CD4-positive, alpha-beta T cell (primary cell): Measurements from ENCODE around the gene GLB1L3. TPM values are rescaled to one million over a fixed set of nuclear protein-coding genes. Genes with fewer than 3 reads are reported as not detected.
A peak's percentile ranks its signal among the peaks of the same experiment; 100 is the strongest.

Experiments used
- ATAC-seq: fragments of 200-7000 bp; cut with Tn5 transposase; one replicate; pipeline ENCODE4 v1.10.0; 2022; ENCODE audit warnings: mild to moderate bottlenecking; ENCODE audit not compliant: poor library complexity
- CTCF ChIA-PET: fragments of 350-600 bp; sonication (Branson Sonifier 250); formaldehyde crosslinking; loops from one replicate; lab custom pipeline; 2021; ENCODE audit warnings: antibody characterized with exemption, inconsistent platforms; lab: Charles Lee
- POLR2A ChIA-PET: fragments of 350-600 bp; sonication (Branson Sonifier 250); formaldehyde crosslinking; loops from one replicate; lab custom pipeline; 2021; ENCODE audit warnings: antibody characterized with exemption, inconsistent platforms; lab: Charles Lee
- DNase-seq, 14 experiments: peaks; one replicate each; pipeline ENCODE4 v3.0.0-alpha.2; 2013 to 2020; ENCODE audit warnings: mixed read lengths in 2 of 14
- H3K27ac ChIP-seq, 2 donors: one replicate each; pipeline versions ENCODE4 v1.5.1 to v1.7.0; 2013; ENCODE audit warnings: low read length in 2 of 2, low read depth in 1 of 2, mild to moderate bottlenecking in 1 of 2
- H3K27me3 ChIP-seq, 2 experiments: 1 replicate in 1 of 2; 2 replicates in 1 of 2; pipeline versions ENCODE4 v1.6.1 to v1.7.0; 2013; ENCODE audit warnings: low read length in 2 of 2, control low read depth in 1 of 2, mild to moderate bottlenecking in 1 of 2, moderate library complexity in 1 of 2; ENCODE audit not compliant: insufficient read depth in 2 of 2, control insufficient read depth in 1 of 2
- H3K36me3 ChIP-seq: one replicate; pipeline ENCODE4 v1.6.1; 2013; ENCODE audit warnings: low read length, control low read depth; ENCODE audit not compliant: insufficient read depth
- H3K4me1 ChIP-seq: one replicate; pipeline ENCODE4 v1.6.1; 2013; ENCODE audit warnings: low read length, control low read depth; ENCODE audit not compliant: insufficient read depth
- H3K4me3 ChIP-seq: one replicate; pipeline ENCODE4 v1.5.1; 2013; ENCODE audit warnings: mild to moderate bottlenecking, low read length, moderate library complexity
- H3K9me3 ChIP-seq, 2 experiments: 1 replicate in 1 of 2; 2 replicates in 1 of 2; pipeline versions ENCODE4 v1.6.1 to v1.7.0; 2013; ENCODE audit warnings: low read length in 2 of 2, mild to moderate bottlenecking in 2 of 2, control low read depth in 1 of 2, moderate library complexity in 1 of 2; ENCODE audit not compliant: control insufficient read depth in 1 of 2, insufficient read depth in 1 of 2
- H3K27ac Mint-ChIP-seq: one replicate; pipeline ENCODE4 v1.8.0; 2020; ENCODE audit warnings: mixed read lengths
- H3K27me3 Mint-ChIP-seq: one replicate; pipeline ENCODE4 v1.8.0; 2021; ENCODE audit warnings: mixed read lengths
- H3K36me3 Mint-ChIP-seq: one replicate; pipeline ENCODE4 v1.8.0; 2021; ENCODE audit warnings: low read depth, mixed read lengths
- H3K4me1 Mint-ChIP-seq: one replicate; pipeline ENCODE4 v1.8.0; 2021; ENCODE audit warnings: low read depth, mixed read lengths
- H3K4me3 Mint-ChIP-seq: one replicate; pipeline ENCODE4 v1.8.0; 2020; ENCODE audit warnings: mild to moderate bottlenecking, mixed read lengths
- H3K9me3 Mint-ChIP-seq: one replicate; pipeline ENCODE4 v1.8.0; 2020; ENCODE audit warnings: mixed read lengths
- intact Hi-C, 2 experiments: fragments of 100-400 bp; cut with DNase I in 1 of 2; cut with micrococcal nuclease in 1 of 2; formaldehyde crosslinking; loops; one replicate each; pipeline versions ENCODE4 v1.15.1 to v1.9.0; 2023 to 2025; cut with DNase I, micrococcal nuclease
- polyA plus RNA-seq, 2 donors: library from polyadenylated mRNA; unstranded; fragments of 120-200 nt; gene quantifications; one replicate each; pipeline ENCODE4 v1.2.1, GENCODE V29; 2013
- total RNA-seq, 174 experiments: library from RNA in 2 of 174; stranded (reverse) in 2 of 174; gene quantifications; one replicate each; pipeline ENCODE4 v1.2.3 and lab custom pipeline; 2021 to 2026
- TF ChIP-seq, protein P1 (sequence below): fragments of 200-600 bp; IDR thresholded peaks from one replicate; pipeline ENCODE4 v1.8.0; 2022; ENCODE audit warnings: antibody characterized with exemption, mild to moderate bottlenecking

Gene GLB1L3, protein sequence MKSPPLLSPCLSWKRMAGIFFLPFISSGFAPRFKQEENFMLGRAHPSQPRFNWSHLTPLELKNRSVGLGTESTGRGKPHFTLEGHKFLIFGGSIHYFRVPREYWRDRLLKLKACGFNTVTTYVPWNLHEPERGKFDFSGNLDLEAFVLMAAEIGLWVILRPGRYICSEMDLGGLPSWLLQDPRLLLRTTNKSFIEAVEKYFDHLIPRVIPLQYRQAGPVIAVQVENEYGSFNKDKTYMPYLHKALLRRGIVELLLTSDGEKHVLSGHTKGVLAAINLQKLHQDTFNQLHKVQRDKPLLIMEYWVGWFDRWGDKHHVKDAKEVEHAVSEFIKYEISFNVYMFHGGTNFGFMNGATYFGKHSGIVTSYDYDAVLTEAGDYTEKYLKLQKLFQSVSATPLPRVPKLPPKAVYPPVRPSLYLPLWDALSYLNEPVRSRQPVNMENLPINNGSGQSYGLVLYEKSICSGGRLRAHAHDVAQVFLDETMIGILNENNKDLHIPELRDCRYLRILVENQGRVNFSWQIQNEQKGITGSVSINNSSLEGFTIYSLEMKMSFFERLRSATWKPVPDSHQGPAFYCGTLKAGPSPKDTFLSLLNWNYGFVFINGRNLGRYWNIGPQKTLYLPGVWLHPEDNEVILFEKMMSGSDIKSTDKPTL
- total RNA-seq: 1 to 10 TPM; 1.3 to 1.5 TPM
- 3.1 TPM for polyA plus RNA-seq (2013, experiment 1 of 2)
- 3.9 TPM for polyA plus RNA-seq (2013, experiment 2 of 2)
- total RNA-seq (lab: John Stamatoyannopoulos, UW): 0.47 to 13.8 (median 2.7) reads per million in 172 experiments

DNA sequence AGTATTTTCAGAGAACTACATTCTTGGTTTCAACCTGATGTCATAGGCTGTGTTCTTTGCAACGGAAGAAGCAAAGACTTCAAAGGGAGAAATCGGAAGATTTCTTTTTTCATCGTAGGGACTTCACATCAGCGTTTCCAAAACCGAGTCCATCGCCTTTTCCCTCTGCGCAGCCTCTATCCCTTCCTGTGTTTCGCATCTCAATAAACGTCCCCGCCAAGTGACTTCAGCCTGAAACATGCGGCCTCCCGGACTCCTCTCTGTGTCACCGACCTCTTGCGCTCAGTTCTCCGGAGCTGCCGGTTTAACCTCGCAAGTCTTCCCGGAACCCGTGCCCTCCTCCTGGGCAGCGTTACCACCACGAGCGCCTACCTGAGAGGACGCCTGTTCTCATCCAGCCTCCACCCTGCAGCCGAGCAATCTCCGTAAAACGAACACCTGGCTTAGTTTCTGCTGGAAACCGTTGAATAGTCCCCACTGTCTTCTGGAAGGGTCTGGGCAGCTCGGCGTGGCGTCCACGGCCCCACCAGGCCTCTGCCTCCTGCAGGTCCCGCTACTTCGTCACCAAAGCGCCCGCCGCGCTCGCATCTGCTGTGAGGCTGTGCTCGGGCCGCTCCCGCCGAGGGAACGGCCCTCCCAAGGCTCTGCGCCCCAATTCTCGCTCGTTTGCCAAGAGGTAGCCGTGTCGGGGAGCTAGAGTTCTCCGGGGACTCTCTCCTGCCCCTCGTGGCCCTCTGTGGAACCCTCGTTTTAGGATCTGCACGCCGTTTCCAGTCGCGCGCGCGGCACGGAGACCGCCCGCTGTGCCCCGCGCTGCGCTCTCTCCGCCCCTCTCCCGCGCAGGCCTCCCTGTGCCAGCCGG, at the start of gene GLB1L3:
GLB1L3 (plus strand) TSS at position 846 of the 862 bp plus-strand sequence. CDS start 362 bp downstream, outside the sequence.
- ATAC-seq: peak; percentile 93

DNA sequence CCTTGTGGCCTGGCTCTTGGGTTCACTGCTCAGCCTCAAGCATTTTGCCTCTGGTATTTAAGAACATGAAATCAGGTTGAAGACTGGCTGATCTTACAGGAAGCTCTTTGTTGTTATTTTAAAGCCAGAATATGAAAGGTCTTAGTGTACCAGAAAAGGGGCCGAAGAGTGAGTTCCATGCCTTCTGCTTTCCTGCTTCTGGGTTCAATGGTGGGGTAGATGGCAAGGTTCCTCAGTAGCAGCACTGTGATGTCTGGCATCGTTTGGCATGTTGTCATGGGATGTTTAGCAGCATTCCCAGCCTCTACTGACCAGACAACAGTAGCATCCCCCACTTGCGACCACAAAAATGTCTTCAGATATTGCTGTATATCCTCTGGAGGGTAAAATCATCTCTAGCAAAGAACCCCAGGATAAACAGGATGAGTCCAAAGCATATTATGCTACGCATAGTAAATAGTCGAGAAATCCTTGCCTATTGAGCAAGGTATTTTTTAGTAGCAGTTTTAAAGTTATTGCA, 49.3 kb upstream of the GLB1L3 start:
- ATAC-seq: no peak
- POLR2A ChIA-PET: interaction anchor here (3.5 to 4.3 kb wide), 2 partner anchors 19 to 25 kb away, joined by 17 to 94 read pairs; partner anchors contain the start of genes ACAD8 and THYN1
- Histone ChIP-seq H3K4me1 (peaks cover 68% of the 10 kb centered on the region), H3K9me3 (no peaks in the 10 kb centered on the region), H3K27ac (no peak overlapping the region), H3K36me3 (no peaks in the 10 kb centered on the region), H3K4me3 (no peak overlapping the region), H3K27me3 (no peaks in the 10 kb centered on the region)
- Mint-ChIP-seq H3K4me3 (peak overlapping the region; percentile 71), H3K27ac (peak overlapping the region; percentile 55), H3K27me3 (peaks cover 4% of the 10 kb centered on the region), H3K9me3 (no peaks in the 10 kb centered on the region), H3K4me1 (peaks cover 86% of the 10 kb centered on the region), H3K36me3 (peaks cover 43% of the 10 kb centered on the region)
- CTCF ChIA-PET: interaction anchor here (3.2 kb wide), 1 partner anchor 49 kb away, joined by 19 read pairs; the partner anchor contains the start of gene GLB1L3
- intact Hi-C loops: loop anchor here in 1 of 2 experiments (10.0 kb wide), 1 partner anchor 272 kb away; the partner anchor contains the start of gene IGSF9B
- TF ChIP-seq, protein P1, sequence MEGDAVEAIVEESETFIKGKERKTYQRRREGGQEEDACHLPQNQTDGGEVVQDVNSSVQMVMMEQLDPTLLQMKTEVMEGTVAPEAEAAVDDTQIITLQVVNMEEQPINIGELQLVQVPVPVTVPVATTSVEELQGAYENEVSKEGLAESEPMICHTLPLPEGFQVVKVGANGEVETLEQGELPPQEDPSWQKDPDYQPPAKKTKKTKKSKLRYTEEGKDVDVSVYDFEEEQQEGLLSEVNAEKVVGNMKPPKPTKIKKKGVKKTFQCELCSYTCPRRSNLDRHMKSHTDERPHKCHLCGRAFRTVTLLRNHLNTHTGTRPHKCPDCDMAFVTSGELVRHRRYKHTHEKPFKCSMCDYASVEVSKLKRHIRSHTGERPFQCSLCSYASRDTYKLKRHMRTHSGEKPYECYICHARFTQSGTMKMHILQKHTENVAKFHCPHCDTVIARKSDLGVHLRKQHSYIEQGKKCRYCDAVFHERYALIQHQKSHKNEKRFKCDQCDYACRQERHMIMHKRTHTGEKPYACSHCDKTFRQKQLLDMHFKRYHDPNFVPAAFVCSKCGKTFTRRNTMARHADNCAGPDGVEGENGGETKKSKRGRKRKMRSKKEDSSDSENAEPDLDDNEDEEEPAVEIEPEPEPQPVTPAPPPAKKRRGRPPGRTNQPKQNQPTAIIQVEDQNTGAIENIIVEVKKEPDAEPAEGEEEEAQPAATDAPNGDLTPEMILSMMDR: no peak
- DNase-seq: no peak

More for the DNA sequence above, at the start of gene GLB1L3:
- peaks cover 3% of the 10 kb centered on the region for H3K27me3 Mint-ChIP-seq
- H3K9me3 ChIP-seq: peaks cover 3 to 18% of the 10 kb centered on the region in 2 experiments
- no peaks in the 10 kb centered on the region for H3K36me3 ChIP-seq
- TF ChIP-seq, protein P1: peak; percentile 76
- no peaks in the 10 kb centered on the region for H3K9me3 Mint-ChIP-seq
- CTCF ChIA-PET: interaction anchor here (0.6 to 3.4 kb wide), 17 partner anchors 10 to 337 kb away, joined by 3 to 23 read pairs (median 4); partner anchors contain the start of genes ACAD8, GLB1L2, NCAPD3 and THYN1
- H3K4me3 ChIP-seq: peak within 1 kb of the TSS; percentile 91
- H3K27ac Mint-ChIP-seq: peak within 1 kb of the TSS; percentile 83
- H3K36me3 Mint-ChIP-seq: peaks cover 12% of the 10 kb centered on the region
- peak within 1 kb of the TSS; percentile 92 for H3K4me3 Mint-ChIP-seq
- peak; percentile 62 to 90 (median 74) for DNase-seq
- intact Hi-C loops: loop anchor here (1.0 to 5.0 kb wide), 6 partner anchors 22 to 69 kb away; partner anchors contain the start of genes ACAD8 (in 1 of the 2), GLB1L2 (in 1 of the 2), THYN1 (in 1 of the 2) and VPS26B (in 1 of the 2)
- peaks cover 6% of the 10 kb centered on the region in 2 experiments for H3K27me3 ChIP-seq
- H3K4me1 Mint-ChIP-seq: peaks cover 55% of the 10 kb centered on the region
- POLR2A ChIA-PET: interaction anchor here (0.6 to 7.2 kb wide), 10 partner anchors 12 to 207 kb away, joined by 3 to 54 read pairs (median 4); partner anchors contain the start of genes ACAD8, JAM3, NCAPD3 and THYN1
- peak within 1 kb of the TSS; percentile 50 to 52 for H3K27ac ChIP-seq
- H3K4me1 ChIP-seq: peaks cover 33% of the 10 kb centered on the region
